A673 (cell line): ENCODE measurements around the gene ABCA13. TPM values are rescaled to one million over a fixed set of nuclear protein-coding genes. Genes with fewer than 3 reads are reported as not detected.

ENCODE experiments used
- BruUV-seq: library from RNA; stranded (reverse); fragments of 400-500 nt; replicated peaks from 2 replicates; lab custom pipeline; 2021; lab: Mats Ljungman, UMichigan
- CTCF ChIA-PET: fragments of 300-600 bp; sonication (Branson Sonifier 250); formaldehyde crosslinking; loops from one replicate; lab custom pipeline; 2022; ENCODE audit warnings: antibody characterized with exemption; lab: Charles Lee
- POLR2A ChIA-PET: fragments of 300-600 bp; sonication (Branson Sonifier 250); formaldehyde crosslinking; loops from one replicate; lab custom pipeline; 2022; ENCODE audit warnings: antibody characterized with exemption; ENCODE audit not compliant: low non-redundant PET; lab: Charles Lee
- DNase-seq: peaks from one replicate; pipeline ENCODE4 v3.0.0-alpha.2; 2015; ENCODE audit warnings: low spot score
- H3K27ac ChIP-seq: fragments of 200-600 bp; sonication (generic); 2 replicates; pipeline ENCODE4 v1.5.1; 2016; ENCODE audit warnings: mixed run types, low read depth, mild to moderate bottlenecking, mixed read lengths, antibody characterized with exemption, low read length; ENCODE audit not compliant: poor library complexity, severe bottlenecking
- H3K27me3 ChIP-seq: fragments of 200-600 bp; sonication (generic); replicated peaks from 2 replicates; pipeline ENCODE4 v1.6.1; 2017; ENCODE audit warnings: mixed run types, low read depth, mild to moderate bottlenecking, mixed read lengths, antibody characterized with exemption, low read length; ENCODE audit not compliant: insufficient read depth, poor library complexity
- H3K36me3 ChIP-seq: fragments of 200-600 bp; sonication (generic); 2 replicates; pipeline ENCODE4 v1.6.1; 2016; ENCODE audit warnings: mixed run types, mild to moderate bottlenecking, mixed read lengths, antibody characterized with exemption, low read length; ENCODE audit not compliant: insufficient read depth, poor library complexity, severe bottlenecking
- H3K4me1 ChIP-seq: fragments of 200-600 bp; sonication (generic); 2 replicates; pipeline ENCODE4 v1.6.1; 2017; ENCODE audit warnings: mixed run types, mild to moderate bottlenecking, mixed read lengths, antibody characterized with exemption, low read length; ENCODE audit not compliant: insufficient read depth, poor library complexity, severe bottlenecking
- H3K4me3 ChIP-seq: fragments of 200-600 bp; sonication (generic); 2 replicates; pipeline ENCODE4 v1.5.1; 2016; ENCODE audit warnings: low read depth, mixed run types, mild to moderate bottlenecking, mixed read lengths, low read length; ENCODE audit not compliant: poor library complexity, severe bottlenecking
- H3K9me3 ChIP-seq: fragments of 200-600 bp; sonication (generic); 2 replicates; pipeline ENCODE4 v1.6.1; 2016; ENCODE audit warnings: mixed run types, low read depth, mild to moderate bottlenecking, mixed read lengths, antibody characterized with exemption, low read length; ENCODE audit not compliant: poor library complexity, severe bottlenecking
- CTCF ChIP-seq: fragments of 300-800, 200-600 bp; sonication (generic); conservative IDR thresholded peaks from 2 replicates; pipeline ENCODE4 v1.5.1; 2017; ENCODE audit warnings: low read depth, mild to moderate bottlenecking, antibody characterized with exemption, low read length, moderate library complexity, mixed read lengths
- EZH2 ChIP-seq: fragments of 200-600 bp; sonication (generic); IDR thresholded peaks from 2 replicates; pipeline ENCODE4 v1.6.1; 2017; ENCODE audit warnings: borderline replicate concordance, low read depth, mild to moderate bottlenecking, mixed read lengths, antibody characterized with exemption, low read length; ENCODE audit not compliant: poor library complexity, severe bottlenecking
- intact Hi-C: fragments of 100-400 bp; cut with micrococcal nuclease; formaldehyde crosslinking; loops from one replicate; pipeline ENCODE4 v1.10.0; 2022; ENCODE audit not compliant: unreplicated experiment
- total RNA-seq: library from RNA; stranded (reverse); gene quantifications from 2 replicates; pipeline ENCODE4 v1.2.3, GENCODE V29; 2021

ABCA13 gene
- total RNA-seq, 1 experiment from 2014 or later: 15.6 TPM

- Histone ChIP-seq H3K36me3 (peaks cover 12% of the 10 kb centered on the region), H3K27ac (no peak overlapping the region), H3K9me3 (peaks cover 6% of the 10 kb centered on the region), H3K4me1 (no peaks in the 10 kb centered on the region), H3K4me3 (no peak overlapping the region), H3K27me3 (no peaks in the 10 kb centered on the region)
- no TSS peak for BruUV-seq
- DNase-seq: no peak
- ChIA-PET CTCF (no interaction called here), POLR2A (no interaction called here)
- TF ChIP-seq EZH2 (no peak), CTCF (no peak)
- intact Hi-C loops: no loop called here
Measured at GRCh38 chr7:48237354-48237753, 66.1 kb downstream of the ABCA13 start.

GRCh38 chr7:48242846-48243245, 71.6 kb downstream of the ABCA13 start:
- POLR2A ChIA-PET: interaction anchor here (0.6 kb wide), 1 partner anchor 55 kb away, joined by 3 read pairs; no protein-coding TSS in a partner anchor
- Histone ChIP-seq H3K36me3 (peaks cover 2% of the 10 kb centered on the region), H3K4me1 (no peaks in the 10 kb centered on the region), H3K4me3 (no peak overlapping the region), H3K27ac (no peak overlapping the region), H3K9me3 (peaks cover 3% of the 10 kb centered on the region), H3K27me3 (no peaks in the 10 kb centered on the region)
- intact Hi-C loops: no loop called here
- no TSS peak for BruUV-seq
- no peak for TF ChIP-seq EZH2
- no peak for TF ChIP-seq CTCF
- DNase-seq: no peak
- CTCF ChIA-PET: no interaction called here

DNA sequence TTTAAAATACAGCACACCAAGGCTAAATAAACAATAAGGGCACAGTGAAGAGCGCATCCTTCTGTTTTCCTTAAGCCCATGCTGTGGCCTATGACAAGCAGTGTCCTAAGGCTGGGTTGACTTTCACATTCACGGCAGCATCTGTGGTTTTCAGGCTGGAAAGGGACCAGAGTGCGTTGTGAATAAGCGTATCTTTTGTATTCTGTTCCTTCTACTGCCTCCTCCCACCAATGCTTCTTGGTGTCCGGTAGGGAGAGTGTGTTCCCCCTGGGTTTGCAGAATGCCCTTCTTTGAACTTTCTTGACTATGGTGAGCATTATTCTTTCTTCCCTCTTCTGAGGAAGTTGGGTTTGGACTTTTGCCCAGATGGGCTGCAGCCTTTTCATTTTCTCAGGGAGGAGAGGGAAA, 73.6 kb downstream of the ABCA13 start:
- intact Hi-C loops: no loop called here
- no peak overlapping the region for H3K27ac ChIP-seq
- H3K27me3 ChIP-seq: no peaks in the 10 kb centered on the region
- BruUV-seq: no TSS peak
- H3K36me3 ChIP-seq: no peaks in the 10 kb centered on the region
- H3K4me3 ChIP-seq: no peak overlapping the region
- H3K9me3 ChIP-seq: no peaks in the 10 kb centered on the region
- no peak for DNase-seq
- TF ChIP-seq EZH2 (no peak), CTCF (no peak)
- ChIA-PET POLR2A (no interaction called here), CTCF (no interaction called here)
- no peaks in the 10 kb centered on the region for H3K4me1 ChIP-seq
